GM23338 (cell line): Measurements from ENCODE around the gene PTPN22. TPM values are rescaled to one million over a fixed set of nuclear protein-coding genes. Genes with fewer than 3 reads are reported as not detected.

Experiments
- ATAC-seq: fragments of 200-7000 bp; cut with Tn5 transposase; 3 replicates; pipeline ENCODE4 v1.9.1; 2020
- DNase-seq: peaks from one replicate; pipeline ENCODE4 v3.0.0-alpha.2; 2015; ENCODE audit warnings: low spot score
- H2AFZ ChIP-seq: fragments of 200-600 bp; sonication (generic); 2 replicates; pipeline ENCODE4 v1.8.0; 2016; ENCODE audit warnings: antibody characterized with exemption, mild to moderate bottlenecking, moderate library complexity
- H3F3A ChIP-seq: fragments of 200-600 bp; sonication (generic); replicated peaks from 2 replicates; pipeline ENCODE4 v1.8.0; 2017; ENCODE audit warnings: antibody characterized with exemption, mixed run types, low read depth
- H3K27ac ChIP-seq: fragments of 200-600 bp; sonication (generic); 2 replicates; pipeline ENCODE4 v1.6.1; 2016; ENCODE audit warnings: low read depth
- H3K27me3 ChIP-seq: fragments of 200-600 bp; sonication (generic); 2 replicates; pipeline ENCODE4 v1.8.0; 2016; ENCODE audit warnings: mild to moderate bottlenecking, mixed run types, moderate library complexity; ENCODE audit not compliant: insufficient read depth
- H3K36me3 ChIP-seq: fragments of 200-600 bp; sonication (generic); 2 replicates; pipeline ENCODE4 v1.8.0; 2016; ENCODE audit warnings: mild to moderate bottlenecking; ENCODE audit not compliant: insufficient read depth
- H3K4me1 ChIP-seq: fragments of 200-600 bp; sonication (generic); 2 replicates; pipeline ENCODE4 v1.8.0; 2016; ENCODE audit warnings: mild to moderate bottlenecking, moderate library complexity; ENCODE audit not compliant: insufficient read depth
- H3K4me2 ChIP-seq: fragments of 200-600 bp; sonication (generic); 2 replicates; pipeline ENCODE4 v1.7.1; 2017; ENCODE audit warnings: mixed run types
- H3K4me3 ChIP-seq: fragments of 200-600 bp; sonication (generic); 2 replicates; pipeline ENCODE4 v1.6.1; 2016; ENCODE audit warnings: mixed run types
- H3K79me2 ChIP-seq: fragments of 200-600 bp; sonication (generic); replicated peaks from 2 replicates; pipeline ENCODE4 v1.8.0; 2017; ENCODE audit warnings: mild to moderate bottlenecking; ENCODE audit not compliant: insufficient read depth
- H3K9me2 ChIP-seq: fragments of 200-600 bp; sonication (generic); 2 replicates; pipeline ENCODE4 v1.8.0; 2017; ENCODE audit not compliant: insufficient read depth
- H4K20me1 ChIP-seq: fragments of 200-600 bp; sonication (generic); replicated peaks from 2 replicates; pipeline ENCODE4 v1.8.0; 2017; ENCODE audit warnings: mild to moderate bottlenecking; ENCODE audit not compliant: insufficient read depth
- H3K27ac Mint-ChIP-seq: 2 replicates; pipeline ENCODE4 v1.8.0; 2020; ENCODE audit warnings: inconsistent platforms, mild to moderate bottlenecking, moderate library complexity, mixed read lengths
- H3K27me3 Mint-ChIP-seq: 3 replicates; pipeline ENCODE4 v1.8.0; 2022; ENCODE audit warnings: low read depth, mild to moderate bottlenecking, moderate library complexity, mixed read lengths, inconsistent platforms; ENCODE audit not compliant: insufficient read depth, poor library complexity
- H3K36me3 Mint-ChIP-seq: 3 replicates; pipeline ENCODE4 v1.8.0; 2021; ENCODE audit warnings: low read depth, mild to moderate bottlenecking, inconsistent platforms, moderate library complexity, mixed read lengths
- H3K4me1 Mint-ChIP-seq: 3 replicates; pipeline ENCODE4 v1.8.0; 2020; ENCODE audit warnings: mild to moderate bottlenecking, inconsistent platforms, mixed read lengths
- H3K4me3 Mint-ChIP-seq: 3 replicates; pipeline ENCODE4 v1.8.0; 2021; ENCODE audit warnings: moderate library complexity, mild to moderate bottlenecking, inconsistent platforms, mixed read lengths
- H3K9me3 Mint-ChIP-seq: 3 replicates; pipeline ENCODE4 v1.8.0; 2020; ENCODE audit warnings: moderate library complexity, mild to moderate bottlenecking, inconsistent platforms, mixed read lengths
- CREB1 ChIP-seq: fragments of 250-450 bp; sonication (Bioruptor Pico); IDR thresholded peaks from 2 replicates; pipeline ENCODE4 v1.5.0; 2020; ENCODE audit warnings: low read depth, mild to moderate bottlenecking, moderate library complexity
- CTCF ChIP-seq, 2 experiments: fragments of 200-600 bp in 1 of 2; sonication (generic) in 1 of 2; conservative IDR thresholded peaks; 2 replicates each; pipeline versions ENCODE4 v1.5.1 to v1.6.1; 2016 to 2017; ENCODE audit warnings: antibody characterized with exemption in 2 of 2, low read depth in 2 of 2, mild to moderate bottlenecking in 2 of 2, moderate library complexity in 1 of 2
- EZH2 ChIP-seq: fragments of 200-600 bp; sonication (generic); IDR thresholded peaks from one replicate; pipeline ENCODE4 v1.8.0; 2017; ENCODE audit warnings: antibody characterized with exemption, mild to moderate bottlenecking, low read depth; ENCODE audit not compliant: unreplicated experiment
- EZH2phosphoT487 ChIP-seq: fragments of 200-600 bp; sonication (generic); IDR thresholded peaks from one replicate; pipeline ENCODE4 v1.8.1; 2018; ENCODE audit warnings: antibody characterized with exemption; ENCODE audit not compliant: unreplicated experiment
- JUNB ChIP-seq: IDR thresholded peaks from one replicate; pipeline ENCODE4 v1.6.1; 2016; ENCODE audit warnings: antibody characterized with exemption; ENCODE audit not compliant: unreplicated experiment
- NANOG ChIP-seq: IDR thresholded peaks from 2 replicates; pipeline ENCODE4 v1.6.1; 2016; ENCODE audit warnings: antibody characterized with exemption, borderline replicate concordance
- REST ChIP-seq: IDR thresholded peaks from one replicate; pipeline ENCODE4 v1.6.1; 2018; ENCODE audit warnings: antibody characterized with exemption; ENCODE audit not compliant: unreplicated experiment
- STAT1 ChIP-seq: IDR thresholded peaks from one replicate; pipeline ENCODE4 v1.6.1; 2016; ENCODE audit warnings: antibody characterized with exemption; ENCODE audit not compliant: unreplicated experiment
- ZNF114 ChIP-seq: fragments of 250-450 bp; sonication (Bioruptor Pico); IDR thresholded peaks from 2 replicates; pipeline ENCODE4 v1.5.0; 2020; ENCODE audit warnings: mild to moderate bottlenecking, moderate library complexity
- ZNF331 ChIP-seq: fragments of 250-450 bp; sonication (Bioruptor Pico); IDR thresholded peaks from 2 replicates; pipeline ENCODE4 v1.5.0; 2020; ENCODE audit warnings: low read depth, mild to moderate bottlenecking, moderate library complexity
- ZNF462 ChIP-seq: fragments of 250-450 bp; sonication (Bioruptor Pico); IDR thresholded peaks from 2 replicates; pipeline ENCODE4 v1.5.0; 2020; ENCODE audit warnings: mild to moderate bottlenecking, moderate library complexity
- polyA plus RNA-seq: library from polyadenylated mRNA; unstranded; fragments of >200 nt; fragmentation: Nextera tagmentation; extraction: Ambion mirVana; gene quantifications from 2 replicates; pipeline ENCODE4 v1.2.1, GENCODE V29; 2016
- total RNA-seq: library from RNA; depleted of rRNA; stranded (reverse); fragments of >200 nt; shearing (Covaris generic); gene quantifications from 2 replicates; pipeline ENCODE4 v1.2.3, GENCODE V29; 2014

Gene PTPN22
- total and polyA plus RNA-seq, 2 experiments from 2014 or later, result 0.08 TPM; not detected in 1

GRCh38 chr1:113787663-113788062 lies 83.8 kb downstream of the PTPN22 start:
- peaks cover 57% of the 10 kb centered on the region for H3K79me2 ChIP-seq
- Mint-ChIP-seq H3K36me3 (no peaks in the 10 kb centered on the region), H3K27me3 (no peaks in the 10 kb centered on the region), H3K27ac (no peak overlapping the region), H3K4me3 (no peak overlapping the region), H3K9me3 (no peaks in the 10 kb centered on the region), H3K4me1 (peaks cover 22% of the 10 kb centered on the region)
- no peaks in the 10 kb centered on the region for H3K9me2 ChIP-seq
- peaks cover 5% of the 10 kb centered on the region; the same call in 1 of the 2 replicates for H3K4me1 ChIP-seq
- TF ChIP-seq REST, result no peak
- H3K27me3 ChIP-seq, result no peaks in the 10 kb centered on the region
- DNase-seq (no peak), ATAC-seq (no peak)
- H2AFZ ChIP-seq, result no peak overlapping the region
- H3F3A ChIP-seq, result no peaks in the 10 kb centered on the region
- H3K4me3 ChIP-seq, result no peak overlapping the region
- no peak overlapping the region for H3K27ac ChIP-seq
- H4K20me1 ChIP-seq, result peaks cover 5% of the 10 kb centered on the region; the same call in 1 of the 2 replicates
- H3K36me3 ChIP-seq, result no peaks in the 10 kb centered on the region
- H3K4me2 ChIP-seq, result no peak overlapping the region

GRCh38 chr1:113786069-113786468 lies 85.4 kb downstream of the PTPN22 start:
- Histone ChIP-seq H3K9me2 (no peaks in the 10 kb centered on the region), H3K36me3 (no peaks in the 10 kb centered on the region), H3K79me2 (peaks cover 66% of the 10 kb centered on the region), H4K20me1 (0 out of 2 replicates have a peak, but pooled peaks cover 5% of the 10 kb centered on the region), H3K4me1 (peaks cover 16% of the 10 kb centered on the region), H3K4me2 (no peak overlapping the region), H3F3A (no peaks in the 10 kb centered on the region), H2AFZ (no peak overlapping the region), H3K27me3 (no peaks in the 10 kb centered on the region), H3K27ac (no peak overlapping the region), H3K4me3 (no peak overlapping the region)
- Mint-ChIP-seq H3K27me3 (no peaks in the 10 kb centered on the region), H3K4me3 (no peak overlapping the region), H3K4me1 (peaks cover 19% of the 10 kb centered on the region), H3K36me3 (no peaks in the 10 kb centered on the region), H3K27ac (0 out of 2 replicates have a peak overlapping the region, but pooled peaks have one; percentile 30), H3K9me3 (no peaks in the 10 kb centered on the region)
- peak; percentile 45; the same call in 2 of the 3 replicates for ATAC-seq
- peak; percentile 32 for DNase-seq
- TF ChIP-seq ZNF114 (CRISPR knock-in tag) (no peak), JUNB (no peak), NANOG (no peak), ZNF331 (CRISPR knock-in tag) (no peak), ZNF462 (no peak), EZH2phosphoT487 (no peak), CTCF (conservative IDR thresholded peaks at IDR 0.05; ENCODE audit: low read depth in 2 of 2) (no peak), EZH2 (no peak), STAT1 (no peak), CREB1 (CRISPR knock-in tag) (no peak)
